HG02973 (cell line): ENCODE data around the gene CDC5L.

ENCODE experiments used
- ATAC-seq: cut with Tn5 transposase; IDR thresholded peaks from one replicate; pipeline ENCODE4 v1.9.1; 2021; ENCODE audit warnings: moderate library complexity; ENCODE audit not compliant: unreplicated experiment

The CDC5L gene

DNA sequence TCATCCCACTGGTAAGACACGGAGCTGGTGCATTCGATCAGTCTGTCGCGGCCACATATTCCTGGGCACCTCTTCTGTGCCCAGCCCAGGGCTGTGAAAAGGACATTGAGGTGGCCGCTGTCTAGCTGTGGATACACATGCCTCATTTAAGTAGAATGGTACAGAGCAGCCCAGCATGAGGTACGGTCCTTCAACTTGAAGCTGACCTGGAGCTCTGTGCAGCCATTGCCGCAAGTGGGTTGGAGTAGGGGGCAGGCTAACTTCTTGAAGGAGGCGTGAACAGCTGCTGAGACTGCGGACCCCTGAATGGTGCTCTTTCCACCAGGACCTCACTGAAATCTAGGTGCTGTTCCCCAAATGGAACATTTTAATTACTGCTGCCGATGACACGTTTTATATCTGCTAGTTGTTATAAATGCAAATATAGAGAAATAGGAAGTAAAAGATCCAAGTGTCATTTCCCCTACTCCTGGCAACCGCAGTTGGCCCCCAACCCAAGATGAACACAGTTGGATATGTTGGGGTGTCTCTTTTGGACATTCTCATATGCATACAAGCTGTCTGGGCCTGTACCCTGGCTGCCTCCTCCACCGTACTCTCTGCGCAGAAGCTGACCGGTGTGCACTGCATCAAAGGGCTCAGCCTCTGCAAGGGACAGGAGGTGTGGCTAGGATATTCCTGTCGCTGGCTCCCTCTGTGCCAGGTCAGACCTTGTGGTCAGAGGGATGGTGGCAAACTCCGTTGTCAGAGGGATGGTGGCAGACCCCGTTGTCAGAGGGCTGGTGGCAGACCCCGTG is 86.1 kb downstream of the CDC5L start:
- no peak for ATAC-seq

DNA sequence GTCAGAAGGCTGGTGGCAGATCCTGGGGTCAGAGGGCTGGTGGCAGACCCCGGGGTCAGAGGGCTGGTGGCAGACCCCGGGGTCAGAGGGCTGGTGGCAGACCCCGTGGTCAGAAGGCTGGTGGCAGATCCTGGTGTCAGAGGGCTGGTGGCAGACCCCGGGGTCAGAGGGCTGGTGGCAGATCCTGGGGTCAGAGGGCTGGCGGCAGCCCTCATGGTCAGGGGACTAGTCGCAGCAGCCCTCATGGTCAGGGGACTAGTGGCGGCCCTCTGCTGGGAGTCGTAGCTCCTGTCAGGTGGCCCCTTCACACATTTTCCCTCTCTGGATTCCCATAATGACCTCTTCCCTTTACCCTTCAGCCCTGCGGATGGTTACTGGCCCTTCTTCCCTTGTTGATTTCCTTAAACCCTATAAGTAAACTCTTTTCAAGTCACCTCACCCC is 86.7 kb downstream of the CDC5L start:
- no peak for ATAC-seq

DNA sequence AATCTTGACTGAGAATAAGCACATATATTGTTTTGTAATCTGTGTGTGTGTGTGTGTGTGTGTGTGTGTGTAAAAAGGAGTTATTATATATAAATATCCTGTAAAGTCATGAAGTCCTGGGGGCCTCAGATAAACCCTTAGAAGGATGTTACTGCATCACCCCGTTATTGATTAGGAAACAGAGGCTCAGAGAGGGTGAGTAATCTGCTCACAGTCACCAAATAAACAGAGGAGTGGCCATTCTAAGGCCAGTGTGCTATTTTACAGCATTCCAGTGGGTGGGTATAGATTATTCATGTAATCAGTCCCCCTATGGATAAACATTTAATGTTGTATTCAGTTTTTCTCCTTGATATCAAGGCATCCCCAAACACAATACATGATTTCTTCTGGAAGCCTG is 87.1 kb downstream of the CDC5L start:
- no peak for ATAC-seq

DNA sequence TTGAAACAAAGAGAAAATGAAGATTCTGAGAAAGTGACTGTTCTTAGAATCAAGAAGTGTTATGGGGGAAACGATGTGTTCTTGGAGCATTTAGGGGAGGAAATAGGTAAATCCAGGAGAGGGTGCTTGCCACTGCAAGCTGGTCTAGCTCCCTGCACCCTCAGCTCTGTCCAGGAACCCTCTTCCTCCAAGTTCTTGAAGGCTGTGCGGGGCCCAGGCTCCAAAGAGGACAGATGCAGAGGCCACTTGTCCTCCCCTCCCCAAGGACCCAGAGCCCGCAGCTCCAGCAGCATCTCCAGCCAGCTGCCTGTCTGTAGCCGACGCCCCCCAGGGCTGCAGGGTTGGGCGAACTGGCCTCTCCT is 87.9 kb downstream of the CDC5L start:
- ATAC-seq, result no peak

DNA sequence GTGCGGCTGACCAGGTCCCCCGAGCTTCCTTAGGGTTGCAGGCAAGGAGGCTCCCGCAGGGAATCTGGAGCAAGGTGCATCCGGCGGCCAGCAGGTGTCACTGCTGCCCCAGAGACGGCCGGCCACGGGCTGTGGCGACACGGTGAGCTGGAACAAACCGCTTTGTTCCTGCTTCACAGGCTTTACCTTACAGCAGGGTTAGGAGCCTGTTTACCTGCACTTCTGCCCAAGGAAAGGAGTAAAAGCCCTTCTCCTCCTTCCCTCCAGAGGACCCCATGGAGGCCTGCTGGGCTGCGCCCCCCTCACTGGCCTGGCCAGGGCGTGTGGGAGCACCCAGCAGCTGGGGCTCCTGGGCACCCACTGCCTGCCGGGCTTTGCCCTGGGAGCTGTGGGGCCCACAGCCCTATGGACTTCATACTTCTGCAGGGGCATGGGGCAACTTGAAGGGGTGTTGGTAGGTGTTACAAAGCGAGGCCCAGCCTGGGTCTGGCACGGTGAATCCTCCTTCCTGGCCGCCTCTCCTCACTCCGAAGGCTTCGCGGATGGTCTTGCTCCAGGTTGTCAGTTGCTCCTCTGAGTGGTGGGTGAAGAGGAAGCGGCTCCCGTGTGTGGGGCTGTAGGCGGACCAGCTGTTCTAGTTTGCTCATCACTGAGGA is 88.4 kb downstream of the CDC5L start:
- peak; percentile 80 for ATAC-seq

DNA sequence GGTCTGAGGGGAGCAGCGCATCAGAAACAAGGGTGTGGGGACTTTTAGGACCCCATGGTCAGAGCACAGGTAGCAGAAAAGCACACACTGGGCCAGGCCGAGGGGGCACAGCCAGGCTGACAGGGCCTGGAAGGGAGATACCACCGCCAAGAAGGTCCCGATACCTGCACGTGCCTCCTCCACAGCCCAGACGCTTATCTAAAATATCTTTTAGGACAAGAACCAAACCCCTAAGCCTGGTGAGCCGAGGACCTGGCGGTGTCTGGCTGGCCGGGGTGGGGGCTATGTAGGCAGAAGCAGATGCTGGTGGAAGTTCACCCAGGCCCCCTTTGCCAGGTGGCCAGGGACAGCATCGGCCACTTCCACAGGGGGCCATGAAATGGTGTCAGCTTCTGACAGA is 89.3 kb downstream of the CDC5L start:
- no peak for ATAC-seq

DNA sequence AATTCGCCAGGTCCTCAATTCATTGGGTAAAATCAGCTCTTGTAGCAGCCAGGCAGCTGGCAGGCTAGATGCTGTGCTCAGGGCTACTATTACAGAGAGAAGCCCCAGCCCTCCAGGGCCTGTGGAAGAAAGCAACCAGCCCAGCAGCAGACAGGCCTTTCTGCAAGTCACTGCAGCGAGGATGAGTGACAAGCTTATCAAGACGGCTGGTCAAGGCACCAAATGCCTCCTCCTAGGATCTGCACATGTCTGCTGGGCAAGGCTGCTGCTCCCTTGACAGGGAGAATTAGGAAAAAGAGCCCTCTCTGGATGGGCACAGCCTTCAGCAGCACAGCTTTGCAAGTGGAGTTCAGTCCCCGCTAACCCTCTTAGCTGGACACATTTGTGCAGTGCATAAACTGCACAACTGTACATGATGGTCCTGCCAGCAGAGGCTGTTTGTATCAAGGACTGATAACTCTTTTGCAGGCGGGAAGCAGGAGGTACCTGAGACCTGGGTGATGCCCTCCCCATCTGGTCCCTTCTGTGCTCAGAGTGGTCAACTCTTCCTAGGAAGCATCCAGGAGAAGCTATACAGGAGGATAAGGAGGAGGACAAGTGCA is 89.9 kb downstream of the CDC5L start:
- no peak for ATAC-seq

DNA sequence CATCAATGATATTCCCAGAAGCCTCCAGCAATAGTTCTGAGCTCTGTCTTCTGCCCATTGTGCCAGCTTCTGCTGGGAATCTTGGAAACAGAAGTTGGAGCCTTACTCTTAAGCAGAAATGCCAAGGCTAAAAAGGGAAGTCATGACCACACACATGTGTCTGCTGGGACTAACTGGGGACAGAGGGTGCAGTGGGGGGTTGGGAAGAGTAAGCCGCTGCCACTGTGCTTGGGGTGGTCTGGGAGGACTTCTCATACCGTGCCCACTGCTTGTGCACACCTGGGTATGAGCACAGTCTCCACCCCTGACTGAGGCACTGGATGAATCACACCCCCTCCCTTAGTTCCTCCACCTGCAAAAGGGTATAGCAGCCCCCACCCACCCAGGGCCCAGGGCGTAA is 90.7 kb downstream of the CDC5L start:
- ATAC-seq, result no peak

DNA sequence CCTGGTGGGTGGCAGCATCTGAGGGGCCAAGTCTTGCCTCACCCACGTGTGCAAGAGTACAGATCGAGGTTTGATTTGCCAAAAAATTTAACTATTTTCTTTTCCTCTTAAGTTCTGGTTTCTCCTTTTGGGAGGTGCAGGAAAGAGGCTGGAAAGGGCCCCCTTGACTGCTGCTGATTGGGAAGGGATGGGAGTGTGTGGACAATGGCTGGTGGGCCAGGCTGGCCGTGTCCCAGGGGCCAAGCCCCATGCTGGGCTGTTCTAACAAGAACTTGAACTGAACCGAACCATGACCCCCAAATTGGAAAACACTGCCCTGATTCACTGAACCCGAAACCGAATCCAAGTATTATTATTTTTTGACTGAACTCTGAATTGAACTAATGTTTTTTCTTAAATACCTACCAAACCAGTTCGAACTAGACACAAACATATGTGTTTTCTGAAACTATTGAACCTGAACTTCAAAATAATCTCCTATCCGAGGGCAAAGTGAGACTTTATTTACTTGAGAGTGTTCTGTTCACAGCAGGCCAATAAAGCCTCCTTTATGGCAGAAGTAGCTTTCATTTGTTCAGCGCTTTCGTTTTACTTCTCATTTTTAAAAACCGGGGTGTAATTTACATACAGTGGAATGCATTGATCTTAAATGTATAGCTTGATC is 91.2 kb downstream of the CDC5L start:
- no peak for ATAC-seq

DNA sequence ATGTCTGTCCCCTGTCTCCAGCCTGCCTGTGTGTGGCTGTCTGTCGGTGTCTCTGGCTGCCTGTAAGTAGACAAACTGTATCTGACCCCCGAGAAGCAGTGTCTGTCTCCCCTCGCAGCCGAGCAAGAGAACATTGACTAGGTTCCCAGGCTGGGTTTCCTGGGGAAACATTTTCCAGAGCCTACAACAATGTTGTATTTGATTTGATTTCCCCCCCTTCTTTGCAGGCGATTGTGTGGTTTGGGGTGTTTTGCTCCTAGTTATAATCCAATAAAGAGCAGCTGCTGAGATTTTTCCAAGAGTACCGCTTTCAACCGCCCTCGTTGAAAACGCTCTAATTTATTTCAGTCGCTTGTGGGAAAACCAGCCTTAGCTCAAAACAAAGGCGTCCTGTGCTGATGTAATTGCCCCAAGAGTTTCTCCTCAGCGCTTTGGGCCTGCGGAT is 92.6 kb downstream of the CDC5L start:
- no peak for ATAC-seq

DNA sequence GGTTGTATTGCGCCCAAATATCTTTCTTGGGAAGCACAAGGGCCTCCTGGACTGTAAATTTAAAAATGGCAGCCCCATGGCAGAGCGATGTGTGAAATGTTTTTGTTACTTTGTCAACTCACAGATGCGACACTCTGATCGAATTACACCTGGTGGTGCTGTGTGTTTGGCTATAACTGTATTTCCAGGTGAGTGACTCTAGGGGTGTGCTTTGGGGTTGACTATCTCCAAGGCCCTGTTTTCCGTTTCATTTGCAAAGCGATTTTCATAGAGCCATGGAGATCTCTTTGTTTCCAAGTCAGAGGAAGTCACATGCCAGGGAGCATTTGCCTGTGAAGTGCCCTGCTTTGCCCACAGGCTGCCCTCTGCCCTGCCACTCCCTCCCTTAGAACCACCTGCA is 93.5 kb downstream of the CDC5L start:
- ATAC-seq, result no peak

DNA sequence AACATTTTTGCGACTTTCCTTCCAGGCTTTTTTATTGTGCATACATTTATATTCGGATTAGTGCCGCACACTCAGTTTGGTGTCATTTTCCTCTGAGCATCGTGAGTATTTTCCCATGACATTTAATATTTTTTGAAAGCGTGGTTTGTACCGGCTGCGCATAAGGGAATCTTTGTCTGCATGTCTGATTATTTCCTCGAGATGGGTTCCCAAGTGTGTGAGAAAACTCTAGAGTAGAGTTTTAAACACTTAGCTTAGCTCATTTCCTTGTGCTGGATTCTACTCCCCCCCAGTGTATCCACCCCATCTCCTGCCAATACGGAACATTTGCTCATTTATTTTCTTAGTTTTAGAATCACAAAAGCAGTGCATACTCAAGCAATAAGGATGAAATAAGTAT is 94.3 kb downstream of the CDC5L start:
- no peak for ATAC-seq

DNA sequence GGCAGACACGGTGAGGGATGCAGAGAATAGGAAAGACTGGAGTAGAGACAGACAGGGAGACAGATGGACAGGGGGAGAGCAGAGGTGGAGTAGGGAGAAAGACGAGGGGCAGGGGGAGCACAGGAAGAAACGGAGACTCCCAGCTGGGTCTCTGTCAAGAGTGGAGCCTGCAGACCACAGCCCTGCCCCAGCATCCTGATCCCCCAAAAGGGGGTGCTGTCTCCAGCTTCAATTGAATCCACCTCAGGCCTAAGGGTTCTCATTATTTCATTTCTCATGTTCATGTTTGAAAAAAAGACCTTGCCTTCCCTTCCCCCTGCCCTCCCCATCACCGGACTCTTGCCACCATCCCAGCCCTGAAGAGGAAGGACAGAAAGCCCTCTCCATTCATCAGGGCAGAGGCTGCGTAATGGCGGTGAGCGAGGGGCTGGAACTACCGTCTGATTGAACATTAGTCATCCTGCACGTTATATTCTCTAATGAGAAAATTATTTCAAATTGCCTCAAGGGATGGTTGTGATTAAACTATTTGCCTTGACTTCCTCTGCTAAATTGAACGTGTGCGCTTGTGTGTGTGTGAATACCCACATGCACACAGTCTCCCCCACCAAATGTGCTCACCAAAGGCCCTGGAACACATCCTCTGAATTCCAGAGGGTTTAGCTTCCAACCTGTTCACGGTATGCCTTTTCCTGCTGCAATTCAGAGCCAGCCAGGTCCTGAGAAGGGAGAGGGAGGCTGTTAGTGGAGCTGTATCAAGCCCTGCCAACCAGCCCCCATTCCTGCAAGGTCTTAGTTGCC is 98.3 kb downstream of the CDC5L start:
- no peak for ATAC-seq

DNA sequence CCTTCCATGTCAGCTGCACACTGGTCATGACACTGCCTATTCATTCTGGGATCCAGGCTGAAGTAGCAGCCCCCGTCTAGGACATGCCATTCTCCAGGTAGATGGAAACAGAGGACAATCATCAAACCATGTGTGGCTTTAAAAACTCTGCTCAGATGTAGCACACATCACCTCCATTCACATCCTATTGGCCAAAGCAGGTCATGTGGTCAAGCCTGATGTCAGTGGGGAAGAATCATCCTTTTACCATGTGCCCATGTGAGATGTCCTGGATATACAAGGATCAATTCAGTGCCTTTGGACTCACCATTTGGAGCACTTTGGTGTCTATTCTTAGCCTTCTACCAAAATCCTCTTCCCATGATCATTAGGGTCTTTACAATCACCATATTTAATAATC is 99.5 kb downstream of the CDC5L start:
- ATAC-seq, result no peak

DNA sequence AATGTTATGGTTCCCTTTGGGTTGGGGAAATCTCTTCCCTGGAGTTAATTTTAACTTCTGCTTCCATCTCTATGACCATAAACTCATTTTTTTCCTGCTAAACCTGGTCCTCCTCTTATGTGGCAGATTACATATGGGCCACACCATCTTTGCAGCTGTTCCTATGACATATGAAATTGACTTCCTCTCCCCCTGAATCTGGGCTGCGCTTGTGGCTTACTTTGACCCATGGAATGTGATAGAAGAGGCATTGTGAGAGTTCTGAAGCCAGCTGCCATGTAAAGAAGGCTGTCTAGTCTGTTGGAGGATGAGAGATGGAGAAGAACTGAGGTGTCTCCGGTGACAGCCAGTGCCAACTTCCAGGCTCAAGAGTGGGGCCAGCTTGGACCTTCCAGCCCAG is 100.1 kb downstream of the CDC5L start:
- ATAC-seq, result no peak

DNA sequence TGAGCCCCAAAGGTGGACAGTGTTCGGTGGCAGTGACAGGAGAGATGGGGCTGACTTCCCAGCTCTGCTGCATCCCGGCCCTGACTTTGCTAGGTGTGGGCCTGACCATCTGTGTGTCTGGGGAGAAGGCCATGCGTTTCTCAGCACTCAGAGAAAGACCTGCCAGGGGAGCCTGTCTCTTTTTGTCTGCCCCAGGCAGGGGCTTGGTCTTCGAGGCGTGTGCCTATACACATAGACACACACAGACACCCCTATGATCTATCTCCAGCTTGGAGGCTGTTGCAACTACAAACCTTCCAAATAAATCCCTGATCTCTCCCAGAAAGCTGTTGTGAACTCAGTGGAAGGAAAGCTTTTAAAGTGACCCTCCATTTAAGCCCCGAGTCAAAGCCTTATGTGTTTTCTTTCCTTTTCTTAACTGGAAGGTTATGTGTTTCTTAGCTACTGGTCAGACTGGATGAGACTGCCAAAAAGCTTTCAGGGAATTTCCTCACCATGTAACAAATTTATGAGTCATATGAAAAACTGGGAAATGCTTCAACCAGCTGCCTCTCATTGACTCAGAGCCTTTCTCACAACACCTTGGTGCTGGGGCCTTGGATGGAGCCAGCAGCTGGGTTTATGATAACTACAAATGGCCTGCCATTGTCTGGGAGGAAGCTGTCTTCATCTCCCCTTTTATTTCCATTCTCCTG is 102.6 kb downstream of the CDC5L start:
- no peak for ATAC-seq

DNA sequence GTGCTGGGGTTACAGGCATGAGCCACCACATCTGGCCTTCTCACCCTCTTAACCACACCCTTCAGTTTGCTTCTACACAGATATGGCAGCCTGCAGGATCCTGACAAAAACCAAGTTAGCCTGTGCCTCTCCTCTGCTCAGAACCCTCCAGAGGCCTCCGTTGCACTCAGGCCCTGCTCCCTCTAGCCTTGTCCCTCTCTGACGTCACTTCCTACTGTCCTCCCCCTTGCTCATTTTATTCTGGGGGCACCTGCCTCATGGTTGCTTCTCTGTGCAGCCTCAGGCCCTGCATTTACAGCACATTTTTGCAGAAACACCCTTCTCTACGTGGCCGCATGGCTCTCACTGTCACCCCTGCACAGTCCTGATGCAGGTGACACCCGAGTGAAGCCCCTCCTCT is 105.6 kb downstream of the CDC5L start:
- no peak for ATAC-seq

DNA sequence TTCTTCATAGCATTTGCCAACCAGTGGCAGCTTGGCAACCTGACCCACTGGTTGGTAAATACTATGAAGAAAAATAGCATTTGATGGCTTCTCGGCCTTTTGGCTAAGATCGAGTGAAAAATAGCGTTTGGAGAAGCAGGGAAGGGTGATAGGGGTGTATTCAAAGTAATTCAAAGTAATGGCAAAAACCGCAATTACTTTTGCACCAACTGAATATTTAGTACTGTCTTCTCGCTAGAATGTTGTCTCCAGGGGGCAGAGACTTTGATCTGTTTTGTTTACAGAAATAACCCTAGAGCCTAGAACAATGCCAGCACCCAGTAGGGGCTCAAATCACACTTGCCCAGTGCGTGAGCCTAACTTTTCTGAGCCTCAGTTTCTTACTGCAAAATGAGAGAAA is 106.1 kb downstream of the CDC5L start:
- ATAC-seq, result no peak

DNA sequence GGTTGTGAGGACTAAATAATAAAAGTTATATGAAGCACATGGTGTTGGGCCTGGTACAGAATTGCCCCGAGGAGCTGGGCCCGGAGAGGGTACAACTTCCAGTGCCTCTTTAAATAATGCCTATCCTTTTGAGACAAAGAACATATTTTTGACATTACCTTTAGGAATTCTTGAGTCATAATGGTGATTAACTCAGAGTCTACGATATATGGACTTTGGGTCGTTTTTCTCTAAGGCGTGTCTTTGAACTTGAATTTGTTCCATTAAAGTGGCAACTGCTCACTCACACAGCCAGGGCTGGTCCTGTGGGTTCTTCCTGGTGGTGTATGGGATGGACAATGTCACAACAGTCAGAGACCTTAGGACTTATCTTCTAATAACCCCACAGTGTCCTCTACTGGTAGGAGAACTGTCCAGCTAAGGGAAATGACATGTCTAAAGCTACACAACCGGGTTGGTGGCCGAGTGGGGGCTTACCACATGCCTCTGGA is 106.5 kb downstream of the CDC5L start:
- no peak for ATAC-seq
